Panc1 (cell line): ENCODE data around the gene MPP2.

Source experiments
- CTCF ChIP-seq: fragments of 450-650 bp; IDR thresholded peaks from 2 replicates; pipeline ENCODE4 v1.5.1; 2017; ENCODE audit warnings: mild to moderate bottlenecking
- POLR2AphosphoS5 ChIP-seq: IDR thresholded peaks from 2 replicates; pipeline ENCODE4 v1.6.1; 2012; ENCODE audit warnings: mild to moderate bottlenecking, low read depth, low read length, moderate library complexity
- REST ChIP-seq, 2 experiments: IDR thresholded peaks; 2 replicates each; pipeline ENCODE4 v1.6.1; 2011 to 2012; ENCODE audit warnings: low read depth in 2 of 2, control low read depth in 1 of 2, low read length in 1 of 2, mild to moderate bottlenecking in 1 of 2, moderate library complexity in 1 of 2; ENCODE audit not compliant: insufficient read depth in 1 of 2
- SIN3A ChIP-seq: IDR thresholded peaks from 2 replicates; pipeline ENCODE4 v1.6.1; 2012; ENCODE audit warnings: low read depth, mild to moderate bottlenecking, low read length, moderate library complexity, borderline replicate concordance; ENCODE audit not compliant: insufficient read depth
- TCF7L2 ChIP-seq: IDR thresholded peaks from 2 replicates; pipeline ENCODE4 v1.6.1; 2011; ENCODE audit warnings: mild to moderate bottlenecking, low read depth, low read length, inconsistent platforms

- no peak for TF ChIP-seq CTCF
- TF ChIP-seq POLR2AphosphoS5 = no peak
- TF ChIP-seq TCF7L2 = no peak
- TF ChIP-seq REST (IDR thresholded peaks at IDR 0.05; ENCODE audit: insufficient read depth in 1 of 2, low read depth in 2 of 2, low read length in 1 of 2) = no peak
- TF ChIP-seq SIN3A = no peak
Measured at GRCh38 chr17:43873815-43874214, 33.5 kb downstream of the MPP2 start.
